Breast epithelium (tissue), 3 donors: Measurements from ENCODE around the gene INHBB.

Experiments
- CTCF ChIP-seq, 3 donors: fragments of 450-650 bp; IDR thresholded peaks; one replicate each; pipeline ENCODE4 v1.5.1; 2016 to 2017; ENCODE audit warnings: antibody characterized with exemption in 3 of 3, mild to moderate bottlenecking in 3 of 3, moderate library complexity in 3 of 3
- POLR2AphosphoS5 ChIP-seq, 3 donors: sonication (generic); formaldehyde crosslinking; IDR thresholded peaks; one replicate each; pipeline ENCODE4 v1.6.1; 2017; ENCODE audit warnings: antibody characterized with exemption in 3 of 3

- TF ChIP-seq POLR2AphosphoS5 (IDR thresholded peaks at IDR 0.05): no peak
- no peak for TF ChIP-seq CTCF (IDR thresholded peaks at IDR 0.05)
Observed at GRCh38 chr2:120371969-120372625, 26.2 kb downstream of the INHBB start.
